HG02623 (cell line): ENCODE results near the gene FBLN1.
"Not testable (repeated sequence)": the region's sequence is repeated elsewhere in the genome, so short reads cannot be mapped to it uniquely, and the experiment has no call there.

Source experiments
- ATAC-seq: cut with Tn5 transposase; IDR thresholded peaks from one replicate; pipeline ENCODE4 v1.9.1; 2021; ENCODE audit warnings: moderate library complexity; ENCODE audit not compliant: unreplicated experiment

The FBLN1 gene

GRCh38 chr22:45525480-45525879 is 22.8 kb downstream of the FBLN1 start:
- no peak for ATAC-seq

GRCh38 chr22:45526281-45526680 is 23.6 kb downstream of the FBLN1 start:
- ATAC-seq = no peak

GRCh38 chr22:45526768-45527360 is 24.2 kb downstream of the FBLN1 start:
- no peak for ATAC-seq

GRCh38 chr22:45527456-45527855 is 24.8 kb downstream of the FBLN1 start:
- ATAC-seq = no peak

- ATAC-seq = no peak
Measured at GRCh38 chr22:45528046-45528445, 25.4 kb downstream of the FBLN1 start.

GRCh38 chr22:45529105-45529504 is 26.4 kb downstream of the FBLN1 start:
- ATAC-seq = no peak

- no peak for ATAC-seq
Measured at GRCh38 chr22:45529971-45530575, 27.4 kb downstream of the FBLN1 start.

GRCh38 chr22:45531441-45532234 is 29.0 kb downstream of the FBLN1 start:
- no peak for ATAC-seq

- no peak for ATAC-seq
Measured at GRCh38 chr22:45532235-45532631, 29.6 kb downstream of the FBLN1 start.

- ATAC-seq = no peak
Measured at GRCh38 chr22:45533703-45534102, 31.0 kb downstream of the FBLN1 start.

- no peak for ATAC-seq
Measured at GRCh38 chr22:45534339-45535192, 31.9 kb downstream of the FBLN1 start.

- no peak for ATAC-seq
Measured at GRCh38 chr22:45535290-45535689, 32.6 kb downstream of the FBLN1 start.

GRCh38 chr22:45535835-45536234 is 33.2 kb downstream of the FBLN1 start:
- not testable (repeated sequence) for ATAC-seq

GRCh38 chr22:45537734-45538181 is 35.1 kb downstream of the FBLN1 start:
- ATAC-seq = no peak

GRCh38 chr22:45538281-45538680 is 35.6 kb downstream of the FBLN1 start:
- ATAC-seq = no peak

GRCh38 chr22:45540122-45540521 is 37.4 kb downstream of the FBLN1 start:
- ATAC-seq = no peak

GRCh38 chr22:45541382-45541979 is 38.8 kb downstream of the FBLN1 start:
- no peak for ATAC-seq

- no peak for ATAC-seq
Measured at GRCh38 chr22:45542001-45542520, 39.4 kb downstream of the FBLN1 start.

- ATAC-seq = not testable (repeated sequence)
Measured at GRCh38 chr22:45542736-45543135, 40.1 kb downstream of the FBLN1 start.

GRCh38 chr22:45543243-45543642 is 40.6 kb downstream of the FBLN1 start:
- no peak for ATAC-seq
